M059J (cell line): ENCODE measurements around the gene COL4A6. TPM values are rescaled to one million over a fixed set of nuclear protein-coding genes. Genes with fewer than 3 reads are reported as not detected.

Source experiments
- DNase-seq: peaks from one replicate; pipeline ENCODE4 v3.0.0-alpha.2; 2012; ENCODE audit warnings: low read depth
- total RNA-seq: library from RNA; depleted of rRNA; stranded (reverse); fragments of >200 nt; shearing (Covaris generic); gene quantifications from 2 replicates; pipeline ENCODE4 v1.2.3, GENCODE V29; 2014

The COL4A6 gene
- total RNA-seq, 1 experiment from 2014 or later, result 0.47 TPM

DNA sequence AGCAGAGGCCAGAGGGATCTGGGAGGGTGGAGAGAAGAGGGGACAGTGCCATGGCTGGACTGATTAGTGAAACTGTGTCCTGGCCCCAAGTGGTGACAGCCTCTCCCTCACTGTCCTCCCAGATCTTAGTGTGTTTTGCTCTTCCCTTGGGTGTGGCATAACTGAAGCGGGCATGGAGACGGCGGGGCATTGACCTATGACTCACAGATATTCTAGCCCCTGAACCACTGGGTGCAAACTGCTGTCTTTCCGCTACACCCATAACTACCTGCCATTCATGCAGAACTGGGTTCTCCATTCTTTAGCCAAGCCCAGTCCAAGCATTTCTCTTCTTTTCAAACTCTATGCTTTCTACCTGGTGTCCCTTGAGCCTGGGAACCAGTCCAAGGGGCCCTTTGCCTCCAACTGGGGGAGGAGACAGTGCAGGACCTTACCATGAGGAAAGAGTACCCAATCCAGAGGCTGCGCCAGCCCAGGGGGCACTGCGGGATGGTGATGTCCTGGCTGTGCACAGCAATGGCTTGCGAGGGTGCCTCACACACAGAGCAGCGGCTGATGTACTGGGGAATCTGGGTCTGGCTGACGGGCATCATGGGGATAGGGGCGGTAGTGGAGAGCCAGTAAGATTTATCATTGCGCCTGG is 279.1 kb downstream of the COL4A6 start:
- DNase-seq, result no peak

DNA sequence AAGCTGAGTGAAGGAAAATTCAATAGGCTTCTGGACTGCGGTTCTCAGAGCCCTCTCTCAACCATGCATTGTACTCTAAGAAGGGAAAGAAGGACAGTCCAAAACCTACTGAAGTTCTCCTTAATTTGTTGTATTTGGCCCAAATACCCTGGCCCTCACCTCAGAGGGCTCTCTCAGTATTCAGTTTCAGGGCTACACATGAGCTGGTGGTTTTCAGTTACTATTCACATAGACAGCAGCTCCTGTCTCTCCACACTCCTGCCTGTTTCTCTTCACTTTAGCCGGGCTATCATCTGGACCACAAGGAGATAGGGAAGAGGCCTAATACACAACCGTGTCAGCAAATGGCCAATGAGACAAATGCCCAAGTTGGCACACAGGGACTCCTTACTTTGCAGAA is 280.6 kb downstream of the COL4A6 start:
- DNase-seq, result no peak

DNA sequence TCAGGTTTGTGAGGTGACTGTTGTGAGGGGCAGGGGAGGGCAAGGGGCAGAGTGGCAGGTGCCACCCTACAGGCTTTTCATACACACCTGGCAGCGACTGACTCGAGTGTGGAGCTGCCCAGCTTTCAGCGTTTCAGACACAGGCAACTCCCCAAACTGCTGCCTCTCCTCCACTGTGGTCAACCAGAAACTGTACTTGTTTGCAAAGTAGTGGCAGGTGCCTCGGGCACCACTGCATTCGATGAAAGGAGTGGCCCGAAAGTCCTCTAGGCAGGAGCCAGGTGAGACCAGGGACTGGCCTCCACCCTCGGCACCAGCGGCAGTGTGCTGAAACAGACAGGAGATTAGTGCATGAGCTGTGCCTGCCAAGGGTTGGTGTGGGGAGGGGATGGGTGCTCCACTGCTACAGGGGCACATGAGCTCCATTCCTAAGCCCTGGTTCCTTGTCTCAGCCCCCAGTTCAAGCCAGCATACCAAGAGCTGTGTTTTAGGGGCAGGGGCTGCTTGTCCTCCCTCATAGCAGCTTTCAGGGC is 281.2 kb downstream of the COL4A6 start:
- DNase-seq, result no peak

DNA sequence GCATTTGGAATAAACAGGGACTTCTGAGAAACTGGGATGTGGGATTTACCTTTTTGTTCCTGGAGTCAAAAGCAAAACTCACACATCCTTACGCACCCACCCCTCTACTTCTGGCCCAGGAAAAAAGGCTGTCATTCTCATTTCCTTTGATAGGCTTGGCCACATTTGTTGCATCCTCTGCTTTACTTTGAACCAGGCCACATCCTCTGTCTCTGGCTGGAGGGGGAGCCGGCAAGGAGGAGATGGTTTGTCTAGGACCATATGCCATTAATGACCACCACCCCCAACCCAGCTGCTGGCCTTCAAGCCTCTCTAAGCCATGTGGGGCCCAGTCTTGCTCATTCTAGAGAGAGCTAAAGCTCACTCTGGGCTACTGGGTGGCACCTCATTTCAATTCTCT is 282.1 kb downstream of the COL4A6 start:
- DNase-seq, result no peak

DNA sequence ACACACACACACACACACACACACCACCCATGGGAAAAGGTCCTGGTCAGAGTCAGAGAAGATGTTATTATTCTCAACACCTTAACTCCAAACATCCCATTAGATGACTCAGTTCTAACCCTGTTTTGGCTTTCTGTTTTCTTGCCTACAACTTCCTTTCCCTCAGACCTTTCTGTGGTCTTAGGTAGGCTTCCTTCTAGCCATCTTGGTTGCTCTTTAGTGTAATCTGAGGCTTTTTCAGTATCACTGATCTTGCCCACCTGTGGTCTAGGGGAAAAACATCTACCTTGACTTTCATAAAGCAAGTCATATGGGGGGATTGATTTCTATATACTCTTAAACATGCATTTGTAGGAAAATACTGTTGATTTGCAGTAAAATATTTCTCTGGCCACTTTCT is 289.7 kb downstream of the COL4A6 start:
- DNase-seq, result peak; percentile 5

DNA sequence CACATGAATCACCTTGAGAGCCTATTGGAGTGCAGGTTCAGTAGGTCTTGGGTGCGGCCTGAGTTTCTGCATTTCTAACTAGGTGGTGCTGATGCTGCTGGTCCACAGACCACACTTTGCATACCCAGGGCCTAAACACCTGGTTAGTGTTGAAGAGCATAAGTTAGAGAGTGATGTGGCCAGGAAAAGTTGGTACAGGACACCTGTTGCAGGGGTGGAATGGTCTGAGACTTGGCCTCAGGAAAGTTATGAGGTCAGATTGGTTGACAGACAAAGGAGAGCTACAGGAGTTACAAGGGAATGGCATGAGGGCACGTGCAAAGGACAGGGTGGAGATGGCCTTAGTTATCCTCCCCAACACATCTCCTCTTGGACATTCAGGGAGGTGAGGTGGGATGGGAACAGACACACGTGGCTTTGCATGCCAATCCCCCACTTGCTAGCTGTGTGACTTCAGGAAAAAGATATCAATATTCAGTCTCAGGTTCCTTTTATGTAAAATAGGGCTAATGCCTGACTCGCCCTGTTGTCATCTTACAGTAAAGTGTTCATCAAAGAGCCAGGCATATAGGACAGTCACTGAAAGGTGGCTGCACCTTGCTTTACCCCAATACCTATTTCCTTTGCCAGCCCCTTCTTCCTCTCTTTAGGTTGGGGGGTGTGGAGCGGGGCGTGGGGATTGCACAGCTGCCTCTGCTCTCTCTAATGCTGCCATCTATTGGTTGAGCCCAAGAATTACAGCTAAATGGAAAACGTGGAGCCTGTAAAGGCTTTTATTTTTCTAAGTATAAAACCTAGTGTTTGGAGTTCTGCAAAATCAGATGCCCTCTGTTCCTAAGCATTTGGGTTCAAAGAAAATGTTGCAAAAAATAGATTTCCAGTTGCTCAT is 299.2 kb downstream of the COL4A6 start:
- DNase-seq, result no peak

DNA sequence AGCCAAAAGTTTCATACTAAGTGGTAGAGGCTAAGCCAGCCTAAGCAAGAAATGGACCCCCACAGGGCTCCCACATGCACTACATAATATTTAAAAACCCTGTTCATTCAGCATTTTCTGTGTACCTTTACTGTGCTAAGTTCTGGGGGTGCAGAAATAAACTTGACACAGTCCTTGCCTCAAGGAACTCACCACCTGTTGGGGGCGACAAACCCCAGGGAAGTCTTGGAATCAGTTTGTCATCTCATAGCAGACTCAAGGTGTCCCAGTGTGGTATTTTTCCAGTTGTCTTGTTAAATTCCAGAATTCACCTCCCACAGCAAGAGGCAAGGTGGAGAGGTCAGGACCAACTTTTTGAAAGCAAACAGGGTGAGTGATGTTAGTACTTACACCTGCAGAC is 303.5 kb downstream of the COL4A6 start:
- no peak for DNase-seq

DNA sequence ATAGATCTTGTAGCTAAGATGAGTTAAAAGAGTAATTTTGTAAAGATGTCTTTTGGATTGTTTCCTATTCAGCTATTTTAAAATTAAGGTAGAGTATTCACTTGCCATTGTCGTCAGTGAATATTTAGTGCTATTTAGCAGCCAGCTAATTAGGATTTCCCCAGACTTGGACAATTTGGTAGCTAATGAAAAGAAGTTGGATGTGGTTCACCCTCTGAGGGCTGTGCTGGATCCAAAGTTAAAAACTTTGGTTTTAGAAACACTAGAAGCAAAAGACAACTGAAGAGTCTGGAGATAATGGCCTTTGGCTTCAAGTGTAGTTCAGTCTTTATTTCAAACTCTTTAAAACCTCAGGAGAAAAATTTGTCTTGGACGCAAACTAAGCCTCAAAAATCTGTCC is 305.3 kb downstream of the COL4A6 start:
- no peak for DNase-seq

DNA sequence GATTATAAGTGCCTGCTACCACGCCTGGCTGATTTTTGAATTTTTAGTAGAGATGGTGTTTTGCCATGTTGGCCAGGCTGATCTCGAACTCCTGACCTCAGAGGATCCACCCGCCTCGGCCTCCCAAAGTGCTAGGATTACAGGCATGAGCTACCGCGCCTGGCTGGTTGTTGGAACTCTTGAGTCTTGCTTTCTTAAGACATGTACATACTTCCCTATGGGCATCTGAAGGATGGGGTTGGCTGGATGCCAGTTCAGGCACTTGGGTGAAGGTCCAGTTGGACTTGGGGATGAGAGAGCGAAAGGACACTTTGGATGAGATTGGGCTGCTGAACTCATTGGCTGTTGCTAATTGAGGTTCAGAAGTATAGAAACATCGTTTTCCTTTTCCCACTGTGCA is 306.2 kb downstream of the COL4A6 start:
- DNase-seq, result no peak

DNA sequence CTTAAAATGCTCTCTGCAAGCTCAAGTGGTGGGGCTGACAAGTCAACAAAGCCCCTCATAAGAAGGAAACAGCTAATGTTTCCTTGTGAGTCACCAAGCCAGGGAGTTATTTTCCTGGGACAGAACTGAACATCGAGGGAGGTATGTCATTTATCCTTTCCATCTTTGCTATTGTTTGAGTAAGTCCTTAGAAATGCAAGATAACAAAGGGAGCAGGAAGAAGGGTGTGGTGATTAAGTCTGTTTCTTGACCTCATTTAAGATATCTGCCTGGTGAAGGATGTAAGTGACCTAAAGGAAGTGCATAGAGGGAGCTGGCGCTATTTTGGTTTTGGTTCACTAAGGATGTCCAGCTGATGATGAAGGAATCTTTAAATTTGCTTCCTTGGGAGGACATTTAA is 306.8 kb downstream of the COL4A6 start:
- DNase-seq, result peak; percentile 74

DNA sequence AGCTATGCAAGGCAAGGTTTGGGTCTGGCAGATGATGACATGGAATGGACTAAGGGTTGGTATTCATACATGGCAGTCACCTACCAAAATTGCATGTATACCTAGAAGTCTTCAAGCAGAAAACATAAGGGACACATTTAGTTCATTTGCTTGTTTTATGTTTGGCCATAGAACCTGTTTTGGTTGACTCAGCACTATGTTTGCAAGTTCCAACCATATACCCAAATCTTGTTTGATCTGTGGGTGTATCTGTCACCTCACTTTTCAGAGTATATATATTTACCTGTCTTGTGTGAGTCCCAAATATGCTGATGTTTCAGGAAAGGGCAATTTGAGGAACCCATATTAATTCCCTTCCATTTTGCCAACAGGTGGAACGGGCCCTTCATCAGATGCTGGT is 307.3 kb downstream of the COL4A6 start:
- no peak for DNase-seq

DNA sequence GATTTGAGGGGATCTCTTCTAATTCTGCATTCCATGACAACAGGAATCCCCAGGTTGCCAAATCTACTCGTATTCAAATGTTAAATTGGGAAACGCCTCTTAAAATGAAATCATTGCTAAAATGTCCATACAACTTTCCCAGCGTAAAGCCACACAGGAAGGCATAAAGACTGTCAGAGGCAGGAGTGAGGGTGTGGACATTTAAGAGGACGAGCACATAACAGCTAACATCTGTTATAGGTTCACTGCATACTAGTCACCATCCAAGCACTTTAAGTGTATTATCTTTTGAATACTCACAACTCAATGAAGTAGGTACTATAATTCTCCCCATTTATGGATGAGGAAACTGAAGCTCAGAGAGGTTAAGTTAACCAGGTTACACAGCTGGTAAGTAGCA is 311.1 kb downstream of the COL4A6 start:
- DNase-seq, result no peak

DNA sequence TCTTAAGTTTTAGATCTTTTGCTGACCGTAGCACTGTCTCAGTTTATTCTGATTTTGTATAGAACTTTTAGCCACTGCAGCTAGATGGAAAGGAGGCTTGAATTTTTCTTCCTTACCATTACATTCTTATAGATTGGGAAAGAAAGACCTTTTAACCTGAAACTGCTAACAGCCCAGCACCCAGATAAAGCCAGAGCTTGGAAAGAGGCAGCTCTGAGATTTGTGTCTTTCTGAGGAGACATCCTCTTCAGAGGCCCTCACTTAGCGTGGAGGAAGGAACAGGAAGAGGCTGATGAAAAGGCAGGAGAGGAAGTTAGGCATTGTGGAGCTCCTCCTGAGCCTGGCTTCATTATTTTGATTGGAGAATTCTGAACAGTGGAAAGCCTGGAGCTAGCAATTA is 311.6 kb downstream of the COL4A6 start:
- DNase-seq, result no peak

DNA sequence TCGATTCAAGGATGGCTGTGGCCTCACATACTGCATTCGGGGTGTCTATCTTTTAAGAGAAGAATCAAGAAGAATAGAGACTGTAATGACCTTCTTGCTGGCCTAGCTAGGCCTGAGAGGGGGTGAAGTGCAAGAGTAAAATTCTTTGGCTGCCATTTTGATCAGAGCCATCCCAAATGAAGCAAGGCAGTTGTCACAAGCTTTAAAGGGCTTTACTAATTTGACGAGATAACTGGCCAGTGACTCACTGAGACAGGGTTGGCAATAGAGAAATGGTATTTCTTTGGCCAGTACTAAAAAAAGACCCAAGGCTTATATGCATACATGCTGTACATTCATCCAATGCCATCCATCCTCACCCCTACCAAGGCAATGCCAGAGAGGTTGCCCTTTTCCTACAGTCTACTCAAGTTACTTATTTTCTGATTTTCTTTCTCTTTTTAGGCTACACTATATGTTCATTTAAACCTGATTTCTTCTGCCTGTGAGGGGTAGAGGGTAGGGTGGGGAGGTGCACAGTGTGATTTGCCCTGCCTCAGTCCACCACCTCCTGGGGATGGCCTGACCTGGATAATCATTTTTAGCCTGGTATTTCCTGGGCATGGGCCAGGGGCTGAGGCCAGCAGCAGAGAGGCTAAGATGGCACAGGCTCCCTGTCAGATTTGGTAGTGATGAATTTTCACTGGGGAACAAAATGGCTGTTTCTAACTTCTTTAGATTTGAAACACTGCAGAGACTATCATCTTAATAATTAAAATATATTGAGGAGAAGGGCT is 314.4 kb downstream of the COL4A6 start:
- peak; percentile 4 for DNase-seq

DNA sequence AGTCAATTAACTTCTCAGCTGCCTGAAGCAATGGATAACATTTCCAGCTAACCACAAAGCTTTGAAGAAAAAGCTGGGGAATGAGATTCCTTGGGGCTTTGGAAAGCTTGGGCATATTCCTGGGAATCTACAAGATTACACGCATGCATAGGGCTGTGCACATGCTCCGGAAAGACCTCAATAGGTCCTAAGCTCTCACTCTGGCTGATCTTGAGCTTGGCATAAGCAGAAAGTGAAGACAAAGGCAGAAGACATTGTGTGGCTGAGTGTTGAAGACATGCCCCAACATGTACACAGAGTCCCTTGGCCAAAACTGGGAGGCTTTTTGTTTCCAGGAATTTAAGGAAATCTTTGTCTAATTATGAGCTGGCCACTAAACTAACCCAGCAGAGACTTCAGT is 315.5 kb downstream of the COL4A6 start:
- peak; percentile 8 for DNase-seq

DNA sequence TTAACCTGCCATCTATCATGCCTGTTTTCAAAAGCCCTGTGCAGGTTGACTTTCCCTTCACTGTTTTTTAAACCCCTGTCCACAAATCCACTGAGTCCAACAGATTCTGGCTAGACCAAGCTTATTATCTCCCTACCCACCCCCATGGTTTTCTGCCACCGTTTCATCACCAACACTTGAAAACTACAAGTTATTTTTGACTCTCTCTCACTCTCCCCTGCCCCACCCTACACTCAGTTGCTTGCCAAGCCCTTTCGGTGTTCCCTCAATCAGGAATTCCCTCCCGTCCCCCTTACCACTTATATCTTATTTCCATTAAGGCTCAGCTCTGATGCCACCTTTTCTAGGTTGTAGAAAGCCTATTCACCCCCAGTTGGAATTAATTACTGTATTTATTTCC is 316.9 kb downstream of the COL4A6 start:
- DNase-seq, result no peak

DNA sequence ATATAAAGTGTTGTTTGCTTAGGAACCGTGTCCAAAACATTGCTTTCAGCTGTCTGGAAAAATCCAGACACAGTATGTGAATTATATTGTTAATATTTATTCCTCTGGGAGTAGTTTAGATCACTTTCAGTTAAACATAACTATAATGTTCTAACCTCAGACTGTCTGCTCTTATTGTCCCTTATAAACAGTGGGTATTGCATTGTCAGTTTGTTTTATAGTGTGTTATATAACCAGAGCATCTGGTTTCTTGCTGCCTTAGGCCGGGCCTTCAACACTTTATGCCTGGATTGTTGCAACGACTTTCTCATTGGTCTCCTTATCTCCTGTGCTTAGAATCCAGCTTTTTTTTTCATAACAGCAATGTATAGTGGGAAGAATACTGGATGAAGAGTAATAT is 320.2 kb downstream of the COL4A6 start:
- no peak for DNase-seq

DNA sequence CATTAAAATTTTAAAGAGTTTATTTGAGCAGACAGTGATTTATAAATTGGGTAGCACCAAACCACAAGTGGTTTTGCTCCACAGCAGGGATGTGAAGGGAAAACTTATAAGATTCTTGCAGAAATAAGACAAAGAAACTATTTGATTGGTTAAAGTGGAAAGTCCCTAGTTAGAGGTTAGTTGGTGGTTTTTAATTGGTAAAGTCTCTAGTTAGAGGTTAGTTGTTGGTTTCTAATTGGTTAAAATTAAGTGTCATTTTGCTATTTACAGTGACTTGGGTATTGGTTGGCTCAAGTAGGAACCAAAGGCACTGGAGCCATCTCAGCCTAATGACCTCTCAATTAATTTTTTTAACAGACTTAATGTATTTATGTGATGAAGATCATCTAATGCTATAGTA is 323.7 kb downstream of the COL4A6 start:
- no peak for DNase-seq
